Thymus (tissue), 11 donors: Measurements from ENCODE around the gene DMD. TPM values are rescaled to one million over a fixed set of nuclear protein-coding genes. Genes with fewer than 3 reads are reported as not detected.

Experiments used
- DNase-seq, 9 donors: peaks; one replicate each; pipeline ENCODE4 v3.0.0-alpha.2; 2013; ENCODE audit warnings: low spot score in 9 of 9, low read depth in 6 of 9, missing footprints in 1 of 9
- H3K27ac ChIP-seq, 2 donors: one replicate each; pipeline ENCODE4 v1.5.1; 2013; ENCODE audit warnings: control low read depth in 1 of 2, low read depth in 1 of 2, low read length in 1 of 2, mild to moderate bottlenecking in 1 of 2, moderate library complexity in 1 of 2
- H3K27me3 ChIP-seq, 2 donors: one replicate each; pipeline ENCODE4 v1.5.1; 2013; ENCODE audit warnings: low read length in 1 of 2; ENCODE audit not compliant: control insufficient read depth in 2 of 2, insufficient read depth in 1 of 2
- H3K36me3 ChIP-seq, 2 donors: one replicate each; pipeline ENCODE4 v1.5.1; 2013; ENCODE audit warnings: low read length in 1 of 2, mild to moderate bottlenecking in 1 of 2, moderate library complexity in 1 of 2; ENCODE audit not compliant: control insufficient read depth in 2 of 2, insufficient read depth in 2 of 2
- H3K4me1 ChIP-seq, 2 donors: one replicate each; pipeline ENCODE4 v1.5.1; 2013; ENCODE audit warnings: low read length in 2 of 2; ENCODE audit not compliant: control insufficient read depth in 2 of 2, insufficient read depth in 2 of 2
- H3K4me3 ChIP-seq, 2 donors: one replicate each; pipeline ENCODE4 v1.5.1; 2013; ENCODE audit warnings: low read length in 2 of 2, control low read depth in 1 of 2, mild to moderate bottlenecking in 1 of 2
- H3K9me3 ChIP-seq, 2 donors: one replicate each; pipeline ENCODE4 v1.5.1; 2013; ENCODE audit warnings: low read length in 1 of 2, mild to moderate bottlenecking in 1 of 2; ENCODE audit not compliant: control insufficient read depth in 2 of 2, insufficient read depth in 1 of 2
- WGBS: extraction: QIAGEN DNeasy Blood & Tissue Kit; methylation state at CpG from one replicate; pipeline ENCODE4 v1.1.7; 2013; 5-methylcytosine and 5-hydroxymethylcytosine counted together
- polyA plus RNA-seq: library from polyadenylated mRNA; stranded (reverse); fragments of 200-250 nt; gene quantifications from one replicate; pipeline ENCODE4 v1.2.3, GENCODE V29; 2013
- total RNA-seq: library from RNA; stranded (reverse); fragments of 120-200 nt; gene quantifications from one replicate; pipeline ENCODE4 v1.2.4, GENCODE V29; 2013
- donor health status: healthy.

DMD gene
- total and polyA plus RNA-seq, 2 donors, result 4.7 to 5.7 TPM

- Histone ChIP-seq H3K4me3 (no peak overlapping the region), H3K4me1 (no peaks in the 10 kb centered on the region), H3K9me3 (no peaks in the 10 kb centered on the region), H3K27ac (no peak overlapping the region), H3K36me3 (no peaks in the 10 kb centered on the region), H3K27me3 (no peaks in the 10 kb centered on the region)
- WGBS, result 94% methylated on average over 2 of the region's 2 CpGs
- no peak for DNase-seq
These were observed 2096.5 kb downstream of the DMD start for GRCh38 chrX:31114858-31115257.

GRCh38 chrX:31112226-31112999 lies 2098.9 kb downstream of the DMD start:
- Histone ChIP-seq H3K9me3 (no peaks in the 10 kb centered on the region), H3K36me3 (no peaks in the 10 kb centered on the region), H3K4me3 (no peak overlapping the region), H3K27ac (no peak overlapping the region), H3K4me1 (no peaks in the 10 kb centered on the region), H3K27me3 (no peaks in the 10 kb centered on the region)
- DNase-seq, result peak in 1 of 9 donors; percentile 15
- 79% methylated on average over 5 of the region's 5 CpGs for WGBS

GRCh38 chrX:31110657-31111056 lies 2100.7 kb downstream of the DMD start:
- DNase-seq, result no peak
- H3K27me3 ChIP-seq, result no peaks in the 10 kb centered on the region
- no peaks in the 10 kb centered on the region for H3K9me3 ChIP-seq
- 94% methylated on average over 6 of the region's 6 CpGs for WGBS
- no peaks in the 10 kb centered on the region for H3K4me1 ChIP-seq
- no peak overlapping the region for H3K4me3 ChIP-seq
- no peaks in the 10 kb centered on the region for H3K36me3 ChIP-seq
- no peak overlapping the region for H3K27ac ChIP-seq

GRCh38 chrX:31099536-31100090 lies 2111.7 kb downstream of the DMD start:
- Histone ChIP-seq H3K9me3 (no peaks in the 10 kb centered on the region), H3K4me1 (no peaks in the 10 kb centered on the region), H3K36me3 (no peaks in the 10 kb centered on the region), H3K4me3 (no peak overlapping the region), H3K27me3 (no peaks in the 10 kb centered on the region), H3K27ac (no peak overlapping the region)
- DNase-seq, result peak in 1 of 9 donors; percentile 4
- 30% methylated on average over 2 of the region's 2 CpGs for WGBS

- 95% methylated on average over 3 of the region's 3 CpGs for WGBS
- Histone ChIP-seq H3K4me1 (no peaks in the 10 kb centered on the region), H3K36me3 (no peaks in the 10 kb centered on the region), H3K9me3 (no peaks in the 10 kb centered on the region), H3K4me3 (no peak overlapping the region), H3K27me3 (no peaks in the 10 kb centered on the region), H3K27ac (no peak overlapping the region)
- no peak for DNase-seq
These were observed 2113.3 kb downstream of the DMD start for GRCh38 chrX:31098079-31098478.

- no peaks in the 10 kb centered on the region for H3K36me3 ChIP-seq
- no peaks in the 10 kb centered on the region for H3K27me3 ChIP-seq
- no peak overlapping the region for H3K4me3 ChIP-seq
- no peak for DNase-seq
- no peak overlapping the region for H3K27ac ChIP-seq
- WGBS, result 93% methylated on average over 4 of the region's 4 CpGs
- H3K9me3 ChIP-seq, result no peaks in the 10 kb centered on the region
- H3K4me1 ChIP-seq, result no peaks in the 10 kb centered on the region
These were observed 2117.7 kb downstream of the DMD start for GRCh38 chrX:31093639-31093975.

- no peaks in the 10 kb centered on the region for H3K27me3 ChIP-seq
- no peaks in the 10 kb centered on the region for H3K4me1 ChIP-seq
- WGBS, result 87% methylated on average over 3 of the region's 3 CpGs
These were observed 2118.2 kb downstream of the DMD start for GRCh38 chrX:31092970-31093638.

GRCh38 chrX:31092476-31092875 lies 2118.9 kb downstream of the DMD start:
- no peaks in the 10 kb centered on the region for H3K9me3 ChIP-seq
- no peaks in the 10 kb centered on the region for H3K36me3 ChIP-seq
- 89% methylated on average over 3 of the region's 3 CpGs for WGBS
- no peak overlapping the region for H3K4me3 ChIP-seq
- no peak overlapping the region for H3K27ac ChIP-seq
- no peak for DNase-seq
- H3K27me3 ChIP-seq, result no peaks in the 10 kb centered on the region
- no peaks in the 10 kb centered on the region for H3K4me1 ChIP-seq

More at GRCh38 chrX:31092970-31093638, 2118.2 kb downstream of the DMD start:
- Histone ChIP-seq H3K9me3 (no peaks in the 10 kb centered on the region), H3K27ac (peak overlapping the region in 1 of 2 donors; percentile 26), H3K4me3 (no peak overlapping the region), H3K36me3 (no peaks in the 10 kb centered on the region)
- no peak for DNase-seq

- H3K27me3 ChIP-seq, result no peaks in the 10 kb centered on the region
- H3K9me3 ChIP-seq, result no peaks in the 10 kb centered on the region
- 92% methylated on average over 1 of the region's 1 CpG for WGBS
- no peaks in the 10 kb centered on the region for H3K36me3 ChIP-seq
- no peak for DNase-seq
- H3K4me1 ChIP-seq, result no peaks in the 10 kb centered on the region
- no peak overlapping the region for H3K4me3 ChIP-seq
- H3K27ac ChIP-seq, result peak overlapping the region in 1 of 2 donors; percentile 26
These were observed 2119.5 kb downstream of the DMD start for GRCh38 chrX:31091819-31092218.
